Right kidney (tissue), 1 donor: ENCODE results near the gene CDKL1.
A peak's percentile ranks its signal among the peaks of the same experiment; 100 is the strongest.
"Not testable (repeated sequence)": the region's sequence is repeated elsewhere in the genome, so short reads cannot be mapped to it uniquely, and the experiment has no call there.

Experiments
- DNase-seq: peaks from one replicate; pipeline ENCODE4 v3.0.0-alpha.2; 2016

Gene CDKL1

GRCh38 chr14:50388256-50388931 is 8.3 kb downstream of the CDKL1 start:
- peak; percentile 37 for DNase-seq

GRCh38 chr14:50387548-50387947 is 9.1 kb downstream of the CDKL1 start:
- no peak for DNase-seq

GRCh38 chr14:50383618-50384225 is 13.0 kb downstream of the CDKL1 start:
- no peak for DNase-seq

- peak; percentile 45 for DNase-seq
These were observed 14.8 kb downstream of the CDKL1 start for GRCh38 chr14:50381823-50382287.

- DNase-seq, result no peak
These were observed 15.7 kb downstream of the CDKL1 start for GRCh38 chr14:50381008-50381407.

- DNase-seq, result no peak
These were observed 16.2 kb downstream of the CDKL1 start for GRCh38 chr14:50380455-50380854.

- no peak for DNase-seq
These were observed 17.1 kb downstream of the CDKL1 start for GRCh38 chr14:50379563-50379962.

- no peak for DNase-seq
These were observed 19.1 kb downstream of the CDKL1 start for GRCh38 chr14:50377550-50378085.

GRCh38 chr14:50375760-50376159 is 20.9 kb downstream of the CDKL1 start:
- no peak for DNase-seq

- no peak for DNase-seq
These were observed 22.7 kb downstream of the CDKL1 start for GRCh38 chr14:50373959-50374358.

GRCh38 chr14:50371546-50371945 is 25.1 kb downstream of the CDKL1 start:
- no peak for DNase-seq

- DNase-seq, result no peak
These were observed 30.1 kb downstream of the CDKL1 start for GRCh38 chr14:50366589-50366988.

- no peak for DNase-seq
These were observed 30.6 kb downstream of the CDKL1 start for GRCh38 chr14:50366115-50366514.

- not testable (repeated sequence) for DNase-seq
These were observed 31.1 kb downstream of the CDKL1 start for GRCh38 chr14:50365572-50365971.

GRCh38 chr14:50364792-50365191 is 31.9 kb downstream of the CDKL1 start:
- DNase-seq, result no peak

- DNase-seq, result no peak
These were observed 33.0 kb downstream of the CDKL1 start for GRCh38 chr14:50363714-50364111.

- DNase-seq, result no peak
These were observed 33.6 kb downstream of the CDKL1 start for GRCh38 chr14:50362764-50363713.

GRCh38 chr14:50361473-50362403 is 34.9 kb downstream of the CDKL1 start:
- not testable (repeated sequence) for DNase-seq

- DNase-seq, result no peak
These were observed 35.8 kb downstream of the CDKL1 start for GRCh38 chr14:50360851-50361250.

- DNase-seq, result no peak
These were observed 36.6 kb downstream of the CDKL1 start for GRCh38 chr14:50360093-50360492.

- no peak for DNase-seq
These were observed 37.0 kb downstream of the CDKL1 start for GRCh38 chr14:50359631-50360030.
